Gastroesophageal sphincter (tissue), 4 donors: ENCODE results near the gene SPOCK2. TPM values are rescaled to one million over a fixed set of nuclear protein-coding genes. Genes with fewer than 3 reads are reported as not detected.

Experiments
- ATAC-seq: fragments of 150-250 bp; one replicate; pipeline ENCODE4 v1.9.1; 2016; ENCODE audit warnings: mild to moderate bottlenecking, moderate library complexity
- H3K27ac ChIP-seq, 4 donors: fragments of 200-600 bp; sonication (generic) in 3 of 4; 1 replicate in 3 of 4; 2 replicates in 1 of 4; pipeline ENCODE4 v1.5.1; 2016 to 2019
- H3K27me3 ChIP-seq: fragments of 200-600 bp; sonication (generic); one replicate; pipeline ENCODE4 v1.5.1; 2019
- H3K36me3 ChIP-seq, 2 donors: fragments of 200-600 bp; sonication (generic); one replicate each; pipeline ENCODE4 v1.5.1; 2019; ENCODE audit warnings: control low read depth in 1 of 2
- H3K4me1 ChIP-seq, 3 donors: fragments of 200-600 bp; sonication (generic); 1 replicate in 2 of 3; 2 replicates in 1 of 3; pipeline ENCODE4 v1.5.1; 2016 to 2019; ENCODE audit warnings: control low read depth in 2 of 3
- H3K4me3 ChIP-seq, 2 donors: fragments of 200-600 bp; sonication (generic); one replicate each; pipeline ENCODE4 v1.5.1; 2019; ENCODE audit warnings: mild to moderate bottlenecking in 1 of 2, moderate library complexity in 1 of 2
- H3K9me3 ChIP-seq, 3 donors: fragments of 200-600 bp; sonication (generic); one replicate each; pipeline ENCODE4 v1.5.1; 2017 to 2019; ENCODE audit warnings: control low read depth in 2 of 3
- EP300 ChIP-seq: sonication (generic); formaldehyde crosslinking; IDR thresholded peaks from one replicate; pipeline ENCODE4 v1.6.1; 2017; ENCODE audit warnings: antibody characterized with exemption, mild to moderate bottlenecking
- POLR2A ChIP-seq, 2 donors: fragments of 450-650 bp; IDR thresholded peaks; one replicate each; pipeline ENCODE4 v1.6.1; 2017; ENCODE audit warnings: antibody characterized with exemption in 2 of 2, mild to moderate bottlenecking in 2 of 2, moderate library complexity in 1 of 2
- POLR2AphosphoS5 ChIP-seq: sonication (generic); formaldehyde crosslinking; IDR thresholded peaks from one replicate; pipeline ENCODE4 v1.6.1; 2017; ENCODE audit warnings: antibody characterized with exemption
- WGBS, 2 donors: methylation state at CpG; one replicate each; pipeline ENCODE4 v1.1.5; 2018; ENCODE audit warnings: low coverage in 1 of 2; 5-methylcytosine and 5-hydroxymethylcytosine counted together
- total RNA-seq, 4 donors: library from RNA; depleted of rRNA; stranded (reverse); fragments of >200 nt; gene quantifications; one replicate each; pipeline ENCODE4 v1.1.0, GENCODE V29; 2016
- TF ChIP-seq, protein P1 (sequence below), 4 experiments: fragments of 200-600 bp in 2 of 4; fragments of 450-650 bp in 2 of 4; sonication (generic) in 1 of 4; IDR thresholded peaks; one replicate each; pipeline ENCODE4 v1.5.1; 2017 to 2019; ENCODE audit warnings: antibody characterized with exemption in 4 of 4, mild to moderate bottlenecking in 2 of 4, moderate library complexity in 2 of 4

SPOCK2 gene
- total RNA-seq, 4 donors from 2014 or later = 6.2 to 9.2 (median 7.9) TPM

DNA sequence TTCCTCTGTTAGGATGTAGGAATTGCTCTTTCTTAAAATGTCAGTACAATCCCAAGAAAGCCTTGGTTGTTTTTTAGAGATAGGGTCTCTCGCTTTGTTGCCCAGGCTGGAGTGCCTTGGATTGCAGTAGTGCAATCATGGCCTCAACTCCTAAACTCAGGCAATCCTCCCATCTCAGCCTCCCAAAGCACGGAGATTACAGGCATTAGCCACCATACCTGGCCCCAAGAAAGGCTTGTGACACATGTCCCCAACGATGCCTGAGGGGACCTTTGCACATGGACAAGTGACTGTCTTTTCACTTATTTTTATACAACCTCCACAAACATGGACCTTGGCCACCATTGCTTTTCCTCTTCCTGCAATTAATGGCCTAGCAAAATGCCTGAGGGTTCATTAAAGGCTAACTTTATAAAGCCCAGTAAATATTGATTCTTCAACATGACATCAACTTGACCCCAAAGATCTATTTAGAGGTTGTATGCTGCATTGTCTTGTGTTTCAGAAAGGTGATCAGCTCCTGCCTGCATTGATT is 10.0 kb upstream of the SPOCK2 start:
- Histone ChIP-seq H3K4me1 (no peaks in the 10 kb centered on the region), H3K27ac (no peak overlapping the region), H3K9me3 (no peaks in the 10 kb centered on the region), H3K4me3 (no peak overlapping the region), H3K27me3 (no peaks in the 10 kb centered on the region), H3K36me3 (peaks cover 0 to 94% of the 10 kb centered on the region in 2 donors)
- whole genome bisulfite sequencing, 2 donors = 86 to 92% methylated on average over 3 of the region's 3 CpGs
- TF ChIP-seq, protein P1, sequence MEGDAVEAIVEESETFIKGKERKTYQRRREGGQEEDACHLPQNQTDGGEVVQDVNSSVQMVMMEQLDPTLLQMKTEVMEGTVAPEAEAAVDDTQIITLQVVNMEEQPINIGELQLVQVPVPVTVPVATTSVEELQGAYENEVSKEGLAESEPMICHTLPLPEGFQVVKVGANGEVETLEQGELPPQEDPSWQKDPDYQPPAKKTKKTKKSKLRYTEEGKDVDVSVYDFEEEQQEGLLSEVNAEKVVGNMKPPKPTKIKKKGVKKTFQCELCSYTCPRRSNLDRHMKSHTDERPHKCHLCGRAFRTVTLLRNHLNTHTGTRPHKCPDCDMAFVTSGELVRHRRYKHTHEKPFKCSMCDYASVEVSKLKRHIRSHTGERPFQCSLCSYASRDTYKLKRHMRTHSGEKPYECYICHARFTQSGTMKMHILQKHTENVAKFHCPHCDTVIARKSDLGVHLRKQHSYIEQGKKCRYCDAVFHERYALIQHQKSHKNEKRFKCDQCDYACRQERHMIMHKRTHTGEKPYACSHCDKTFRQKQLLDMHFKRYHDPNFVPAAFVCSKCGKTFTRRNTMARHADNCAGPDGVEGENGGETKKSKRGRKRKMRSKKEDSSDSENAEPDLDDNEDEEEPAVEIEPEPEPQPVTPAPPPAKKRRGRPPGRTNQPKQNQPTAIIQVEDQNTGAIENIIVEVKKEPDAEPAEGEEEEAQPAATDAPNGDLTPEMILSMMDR (IDR thresholded peaks at IDR 0.05) = no peak
- TF ChIP-seq EP300 = no peak
- no peak for TF ChIP-seq POLR2AphosphoS5
- no peak for TF ChIP-seq POLR2A (IDR thresholded peaks at IDR 0.05)
- ATAC-seq = no peak

DNA sequence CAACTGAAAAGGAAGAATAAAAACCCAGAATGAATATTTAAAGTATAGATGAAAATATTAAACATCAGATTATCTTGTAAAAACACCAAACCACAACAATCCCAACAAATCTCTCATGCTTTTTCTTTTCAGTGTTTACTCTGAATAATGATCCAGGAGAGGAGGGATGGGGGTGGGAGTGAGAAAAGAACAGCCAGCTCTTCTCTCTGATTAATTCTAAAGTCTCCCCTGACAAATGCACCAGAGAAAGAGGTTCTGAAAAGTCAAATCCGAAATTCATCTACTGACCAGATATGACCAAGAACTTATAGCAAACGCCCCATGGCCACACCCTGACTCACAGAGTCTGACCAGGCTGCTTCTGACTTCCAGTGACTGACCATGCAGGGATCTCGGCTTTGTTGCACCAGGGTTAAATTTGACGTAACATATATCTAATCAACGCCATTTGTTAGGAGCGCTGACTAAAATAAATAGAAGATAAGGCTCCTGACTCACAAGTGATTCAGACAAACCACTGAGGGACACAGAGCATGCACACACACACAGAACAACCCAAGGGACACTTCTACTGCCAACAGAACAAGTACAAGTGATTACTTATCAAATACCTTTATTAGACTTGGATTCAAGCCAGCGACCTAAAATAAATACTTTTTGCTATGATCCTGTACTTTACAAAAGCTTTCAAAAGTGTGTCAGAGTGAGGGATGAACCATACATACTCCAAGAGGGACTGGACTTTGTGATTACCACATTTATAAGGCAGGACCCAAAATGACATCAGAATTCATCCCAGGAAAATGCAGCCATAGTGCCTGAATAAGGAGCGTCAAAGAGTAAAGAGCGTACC is 9.3 kb upstream of the SPOCK2 start:
- H3K36me3 ChIP-seq = peaks cover 0 to 96% of the 10 kb centered on the region in 2 donors
- TF ChIP-seq POLR2AphosphoS5 (no peak), EP300 (no peak)
- TF ChIP-seq, protein P1 (IDR thresholded peaks at IDR 0.05) = no peak
- 43 to 73% methylated on average over 3 to 8 of the region's 9 CpGs for WGBS, 2 donors
- H3K4me3 ChIP-seq = no peak overlapping the region
- H3K27ac ChIP-seq = no peak overlapping the region
- no peaks in the 10 kb centered on the region for H3K4me1 ChIP-seq
- H3K27me3 ChIP-seq = no peaks in the 10 kb centered on the region
- H3K9me3 ChIP-seq = no peaks in the 10 kb centered on the region
- no peak for ATAC-seq

- Histone ChIP-seq H3K9me3 (no peaks in the 10 kb centered on the region), H3K4me1 (no peaks in the 10 kb centered on the region), H3K27me3 (no peaks in the 10 kb centered on the region), H3K4me3 (no peak overlapping the region), H3K27ac (no peak overlapping the region), H3K36me3 (peaks cover 0 to 96% of the 10 kb centered on the region in 2 donors)
- TF ChIP-seq EP300 (no peak), POLR2AphosphoS5 (no peak), POLR2A (IDR thresholded peaks at IDR 0.05) (no peak)
- TF ChIP-seq, protein P1 (IDR thresholded peaks at IDR 0.05) = no peak
- no peak for ATAC-seq
- 66 to 81% methylated on average over 8 to 9 of the region's 9 CpGs for WGBS, 2 donors
Measured at GRCh38 chr10:72096115-72097000, 8.0 kb upstream of the SPOCK2 start.

- no peaks in the 10 kb centered on the region for H3K4me1 ChIP-seq
- ATAC-seq = no peak
Measured at GRCh38 chr10:72095195-72095594, 6.8 kb upstream of the SPOCK2 start.

More at GRCh38 chr10:72095195-72095594, 6.8 kb upstream of the SPOCK2 start:
- Histone ChIP-seq H3K27me3 (peaks cover 10% of the 10 kb centered on the region), H3K36me3 (peaks cover 0 to 86% of the 10 kb centered on the region in 2 donors), H3K9me3 (no peaks in the 10 kb centered on the region), H3K27ac (no peak overlapping the region), H3K4me3 (no peak overlapping the region)
- no peak for TF ChIP-seq POLR2A (IDR thresholded peaks at IDR 0.05)
- TF ChIP-seq EP300 = no peak
- TF ChIP-seq, protein P1 (IDR thresholded peaks at IDR 0.05) = no peak
- no peak for TF ChIP-seq POLR2AphosphoS5
- 96 to 100% methylated on average over 1 to 4 of the region's 4 CpGs for WGBS, 2 donors
